Neural crest cell (in vitro differentiated cells): ENCODE results near the gene RFTN1. TPM values are rescaled to one million over a fixed set of nuclear protein-coding genes. Genes with fewer than 3 reads are reported as not detected.

ENCODE experiments used
- DNase-seq: peaks from one replicate; pipeline ENCODE4 v3.0.0; 2021; ENCODE audit warnings: low read depth, mixed read lengths, low spot score
- H3K27ac Mint-ChIP-seq: one replicate; pipeline ENCODE4 v1.8.0; 2021; ENCODE audit warnings: mild to moderate bottlenecking, mixed read lengths; ENCODE audit not compliant: unreplicated experiment
- H3K27me3 Mint-ChIP-seq: 2 replicates; pipeline ENCODE4 v1.8.0; 2021; ENCODE audit warnings: low read depth, mild to moderate bottlenecking, mixed read lengths
- H3K36me3 Mint-ChIP-seq: 2 replicates; pipeline ENCODE4 v1.8.0; 2021; ENCODE audit warnings: low read depth, mild to moderate bottlenecking, mixed read lengths
- H3K4me1 Mint-ChIP-seq: 2 replicates; pipeline ENCODE4 v1.8.0; 2021; ENCODE audit warnings: mixed read lengths
- H3K4me3 Mint-ChIP-seq: one replicate; pipeline ENCODE4 v1.8.0; 2021; ENCODE audit warnings: mild to moderate bottlenecking, mixed read lengths
- H3K9me3 Mint-ChIP-seq: 2 replicates; pipeline ENCODE4 v1.8.0; 2021; ENCODE audit warnings: mixed read lengths
- CTCF ChIP-seq: fragments of 200-600 bp; sonication (generic); conservative IDR thresholded peaks from 2 replicates; pipeline ENCODE4 v1.5.0; 2021; ENCODE audit warnings: antibody characterized with exemption, mild to moderate bottlenecking
- total RNA-seq: library from RNA; stranded (reverse); gene quantifications from 2 replicates; pipeline ENCODE4 v1.2.1, GENCODE V29; 2021

RFTN1 gene
- total RNA-seq, 1 donor from 2014 or later, result 2.0 TPM

DNA sequence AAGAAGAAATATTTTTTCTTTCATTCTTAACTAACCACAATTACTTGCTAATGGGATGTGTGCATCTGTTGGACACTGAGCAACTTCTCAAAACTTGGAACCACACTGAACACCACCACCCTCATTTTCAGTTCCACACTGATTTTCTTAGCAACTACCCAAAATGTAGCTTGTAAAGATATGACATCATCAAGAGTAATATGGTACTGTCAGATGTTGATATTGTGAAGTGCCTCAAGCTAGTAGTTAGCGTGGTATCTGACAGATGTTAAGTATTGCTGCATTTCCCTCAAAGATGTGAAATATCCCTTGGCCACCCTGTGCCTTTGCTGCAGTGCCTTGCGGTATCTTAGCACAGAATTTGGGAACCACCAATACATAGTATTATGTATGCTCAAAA, 9.3 kb downstream of the RFTN1 start:
- H3K27me3 Mint-ChIP-seq, result no peaks in the 10 kb centered on the region
- no peak overlapping the region for H3K4me3 Mint-ChIP-seq
- TF ChIP-seq CTCF, result no peak
- no peaks in the 10 kb centered on the region for H3K9me3 Mint-ChIP-seq
- no peaks in the 10 kb centered on the region for H3K36me3 Mint-ChIP-seq
- DNase-seq, result no peak
- H3K4me1 Mint-ChIP-seq, result peaks cover 7% of the 10 kb centered on the region
- no peak overlapping the region for H3K27ac Mint-ChIP-seq

GRCh38 chr3:16503191-16503776, 10.2 kb downstream of the RFTN1 start:
- no peaks in the 10 kb centered on the region for H3K27me3 Mint-ChIP-seq
- TF ChIP-seq CTCF, result no peak
- no peak for DNase-seq
- no peak overlapping the region for H3K4me3 Mint-ChIP-seq
- H3K36me3 Mint-ChIP-seq, result no peaks in the 10 kb centered on the region
- no peak overlapping the region for H3K27ac Mint-ChIP-seq
- H3K4me1 Mint-ChIP-seq, result peaks cover 7% of the 10 kb centered on the region
- no peaks in the 10 kb centered on the region for H3K9me3 Mint-ChIP-seq

DNA sequence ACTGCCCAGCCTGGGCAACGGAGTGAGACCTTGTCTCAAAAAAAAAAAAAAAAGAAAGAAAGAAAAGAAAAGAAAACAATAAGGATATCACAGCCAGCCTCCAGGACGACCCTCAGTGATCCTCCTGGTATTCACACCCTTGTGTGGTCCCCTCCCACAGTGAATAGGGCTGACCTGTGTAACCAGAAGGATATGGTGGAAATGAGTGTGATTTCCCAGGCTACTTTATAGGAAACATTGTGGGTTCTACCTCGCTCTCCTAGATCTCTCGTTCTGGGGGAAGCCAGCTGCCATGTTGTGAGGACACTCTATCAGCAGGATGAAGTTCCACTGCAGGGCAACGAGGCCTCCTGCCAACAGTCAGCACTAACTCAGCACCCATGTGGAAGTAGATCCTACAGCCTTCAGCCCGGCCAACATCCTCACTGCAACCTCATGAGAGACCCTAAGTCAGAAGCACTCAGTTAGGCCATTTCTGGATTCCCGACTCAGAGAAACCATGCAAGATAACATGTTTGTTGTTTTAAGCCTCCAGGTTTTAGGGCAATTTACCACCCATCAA, 11.1 kb downstream of the RFTN1 start:
- H3K4me3 Mint-ChIP-seq, result no peak overlapping the region
- no peaks in the 10 kb centered on the region for H3K9me3 Mint-ChIP-seq
- DNase-seq, result no peak
- H3K27me3 Mint-ChIP-seq, result no peaks in the 10 kb centered on the region
- no peak overlapping the region for H3K27ac Mint-ChIP-seq
- no peak for TF ChIP-seq CTCF
- H3K4me1 Mint-ChIP-seq, result peaks cover 10% of the 10 kb centered on the region
- H3K36me3 Mint-ChIP-seq, result no peaks in the 10 kb centered on the region

DNA sequence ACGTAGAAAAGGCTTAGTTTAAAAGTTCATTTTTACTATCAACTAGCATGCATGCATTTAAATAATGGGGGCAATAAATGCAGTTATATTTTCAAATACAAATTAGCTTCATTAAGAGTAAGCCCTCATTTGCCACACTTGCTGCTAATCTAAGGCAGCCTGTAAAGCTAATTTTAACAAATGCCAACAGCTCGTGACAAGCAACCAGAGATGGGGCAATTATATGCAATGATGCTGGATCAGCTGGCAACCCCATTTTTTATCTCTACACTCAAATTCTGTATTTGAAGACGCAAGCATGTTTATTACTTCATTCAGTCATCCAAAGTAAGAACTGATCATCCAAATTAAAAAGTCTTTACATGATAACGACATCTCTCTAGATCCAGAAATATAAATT, 12.1 kb downstream of the RFTN1 start:
- Mint-ChIP-seq H3K9me3 (no peaks in the 10 kb centered on the region), H3K27me3 (no peaks in the 10 kb centered on the region), H3K4me3 (no peak overlapping the region), H3K4me1 (peaks cover 10% of the 10 kb centered on the region), H3K27ac (no peak overlapping the region), H3K36me3 (no peaks in the 10 kb centered on the region)
- TF ChIP-seq CTCF, result no peak
- no peak for DNase-seq

- H3K4me3 Mint-ChIP-seq, result no peak overlapping the region
- no peak for TF ChIP-seq CTCF
- H3K27ac Mint-ChIP-seq, result no peak overlapping the region
- no peak for DNase-seq
- no peaks in the 10 kb centered on the region for H3K9me3 Mint-ChIP-seq
- H3K27me3 Mint-ChIP-seq, result no peaks in the 10 kb centered on the region
- H3K36me3 Mint-ChIP-seq, result no peaks in the 10 kb centered on the region
- H3K4me1 Mint-ChIP-seq, result peaks cover 10% of the 10 kb centered on the region
These were observed 12.6 kb downstream of the RFTN1 start for GRCh38 chr3:16500911-16501310.
